Suppressor macrophage treated with lipopolysaccharide for 1 hour (primary cell): ENCODE results near the gene MRPS18A.
A peak's percentile ranks its signal among the peaks of the same experiment; 100 is the strongest.

Experiments
- DNase-seq, 3 donors: peaks; one replicate each; pipeline ENCODE4 v3.0.0-alpha.2; 2020 to 2022

MRPS18A gene

DNA sequence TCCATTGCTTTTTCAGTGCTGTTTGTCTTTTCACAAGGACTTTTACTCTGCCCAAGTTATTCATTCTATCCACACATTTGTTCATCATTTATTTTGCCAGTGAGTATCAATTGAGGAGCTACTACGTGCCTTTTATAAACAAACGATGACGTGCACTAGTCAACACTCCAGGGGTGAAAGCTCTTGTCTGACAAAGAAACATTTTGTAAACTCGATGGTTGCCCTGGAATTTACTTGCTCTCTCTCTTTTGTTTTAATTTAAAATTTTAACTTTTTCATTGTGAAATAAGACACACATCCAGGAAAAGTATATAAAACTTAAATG is 8.3 kb upstream of the MRPS18A start:
- no peak for DNase-seq

GRCh38 chr6:43695215-43695966 is 7.8 kb upstream of the MRPS18A start:
- no peak for DNase-seq

DNA sequence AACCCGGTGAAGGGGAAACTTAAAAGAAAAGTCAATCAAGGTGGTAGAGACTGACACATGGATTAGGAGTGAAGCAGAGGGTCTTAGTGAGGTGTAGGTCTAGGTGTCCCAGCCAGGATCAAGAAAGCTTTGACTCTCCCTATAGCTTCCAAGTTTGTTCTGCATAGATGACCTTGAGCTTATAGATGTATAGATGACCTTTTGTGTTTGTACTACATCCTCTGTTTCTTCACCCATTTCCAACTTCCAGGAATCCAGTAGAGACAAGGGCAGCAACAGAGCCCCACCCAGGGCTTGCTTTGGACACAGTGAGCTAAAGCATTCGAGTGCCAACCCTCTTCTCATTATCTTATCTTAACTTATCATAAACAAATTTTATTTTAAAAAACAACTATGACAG is 1.8 kb upstream of the MRPS18A start:
- no peak for DNase-seq

GRCh38 chr6:43687079-43687436 is 533 bp downstream of the MRPS18A start:
- DNase-seq = peak in 2 of 3 donors; percentile 25 to 28

DNA sequence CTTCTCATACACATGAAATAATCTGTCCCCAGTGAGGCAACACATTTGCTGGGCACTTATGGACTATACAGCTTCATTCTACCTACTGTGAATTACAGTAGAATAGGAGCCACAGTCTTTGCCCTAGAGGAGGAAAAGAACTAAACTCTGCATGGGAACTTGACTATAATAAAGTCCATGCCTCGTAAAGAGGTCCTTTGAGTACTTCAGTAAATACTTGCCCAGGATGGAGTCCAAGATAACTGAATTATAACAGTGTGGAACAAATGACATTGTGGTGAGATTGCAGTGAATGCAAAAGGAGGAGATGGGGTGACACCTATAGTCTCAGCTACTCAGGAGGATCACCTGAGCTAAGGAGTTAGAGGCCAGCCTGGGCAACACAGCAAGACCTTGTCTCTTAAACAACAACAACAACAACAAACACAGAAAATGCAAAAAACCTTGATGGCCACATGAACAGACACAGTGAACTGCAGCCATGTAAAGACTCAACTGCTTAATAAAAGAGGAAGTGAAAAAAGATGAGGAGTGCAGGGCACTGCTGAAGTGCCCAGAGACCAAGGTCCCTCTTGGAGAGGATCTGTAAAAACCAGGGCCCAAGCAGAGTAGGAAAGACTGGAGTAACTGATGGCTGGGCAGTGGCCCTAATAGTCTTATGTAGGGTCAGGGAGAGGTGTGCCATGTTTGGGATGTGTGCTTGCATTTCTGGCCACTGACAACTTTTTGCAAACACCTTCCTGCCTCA is 3.7 kb downstream of the MRPS18A start:
- peak; percentile 36 to 44 (median 39) for DNase-seq

DNA sequence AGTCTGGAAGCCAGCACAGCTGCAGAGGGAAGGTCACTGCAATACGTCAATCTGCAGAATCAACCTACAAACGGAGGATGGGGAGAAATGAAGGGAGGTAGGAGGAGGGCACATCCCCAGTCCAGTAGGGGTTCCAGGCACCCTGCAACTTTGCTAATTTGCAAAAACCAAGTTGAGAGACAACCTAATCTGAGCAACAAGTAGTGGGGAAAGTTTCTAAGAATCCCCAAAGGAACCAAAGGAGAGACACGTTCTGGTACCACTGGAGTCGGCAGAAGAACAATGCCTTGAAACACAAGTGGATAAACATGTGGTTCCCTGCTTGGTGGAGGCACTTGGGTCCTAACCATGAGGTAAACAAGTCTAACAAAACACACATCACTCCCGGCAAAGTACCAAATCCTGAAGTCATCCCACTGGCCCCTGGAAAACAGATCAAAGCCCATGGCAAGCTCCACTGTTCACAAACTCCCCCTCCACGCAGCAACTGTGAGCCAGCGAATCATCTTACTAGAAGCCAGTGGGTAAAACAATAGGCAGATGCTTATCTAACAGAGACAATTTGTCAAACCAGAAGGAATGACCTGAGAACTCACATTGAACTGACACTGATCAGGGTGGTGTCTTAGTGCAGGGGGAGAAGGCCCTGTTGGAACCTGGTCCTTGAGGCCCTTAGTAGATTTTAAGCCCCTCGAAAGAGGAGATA is 4.7 kb downstream of the MRPS18A start:
- DNase-seq = no peak

DNA sequence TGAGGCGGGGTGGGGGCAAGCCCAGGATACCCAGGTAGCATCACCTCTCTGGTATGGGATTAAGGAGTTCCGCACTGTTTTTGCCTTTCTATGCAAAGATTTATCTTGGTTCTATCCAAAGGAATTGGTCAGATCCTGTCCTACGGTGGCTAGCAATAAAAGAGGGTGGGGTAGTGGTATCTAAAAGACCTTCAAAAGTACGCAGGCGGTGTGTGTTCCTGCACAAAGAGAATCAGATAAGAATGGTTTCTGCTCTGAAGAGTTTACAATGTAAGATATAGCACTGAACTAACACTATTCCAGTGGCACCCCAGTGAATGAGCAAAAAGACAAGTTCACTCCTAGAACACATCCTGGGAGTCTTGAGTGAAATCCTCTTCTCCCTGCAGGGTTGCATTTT is 6.3 kb downstream of the MRPS18A start:
- DNase-seq = no peak

DNA sequence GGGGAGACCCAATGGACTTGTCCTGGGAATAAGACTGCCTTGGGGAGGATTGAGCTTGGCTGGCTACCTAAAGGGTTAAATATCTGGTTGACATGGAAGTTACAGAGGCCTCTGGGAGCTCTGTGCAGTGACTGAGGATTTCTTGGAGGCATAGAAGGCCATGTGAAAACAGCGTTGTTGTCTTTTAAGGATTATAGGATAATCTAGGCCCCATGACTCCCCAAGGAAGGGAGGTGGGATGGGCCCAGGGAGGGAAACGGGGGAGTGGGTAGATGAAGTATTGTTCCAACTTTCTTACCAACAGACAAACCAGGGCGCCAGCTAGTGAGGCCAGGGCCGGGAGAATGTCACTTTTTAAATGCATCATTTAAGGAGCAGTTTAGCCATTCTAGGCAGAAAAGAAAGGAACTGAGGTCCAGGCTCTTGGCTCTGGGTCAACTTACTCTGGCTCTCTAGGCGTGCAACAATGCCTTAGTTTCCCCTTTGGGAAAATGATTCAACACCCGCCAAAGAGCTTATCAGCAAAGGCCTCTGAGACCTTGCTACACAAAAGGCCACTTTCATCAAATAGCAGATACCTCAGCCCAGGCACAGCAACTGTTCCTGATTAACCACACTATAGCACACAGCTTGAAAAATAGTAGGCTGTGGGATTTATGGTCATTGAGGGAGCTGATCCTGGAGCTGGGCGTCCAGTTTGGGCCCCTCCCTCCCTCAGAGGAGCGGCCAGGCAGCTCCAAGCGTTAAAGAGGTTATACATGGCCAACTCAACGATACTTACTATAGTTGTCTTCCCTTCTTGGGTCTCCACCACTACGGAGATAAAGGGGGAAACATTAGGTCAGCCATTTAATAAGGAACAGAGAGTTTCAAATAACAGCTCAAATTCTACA is 7.0 kb downstream of the MRPS18A start:
- no peak for DNase-seq

DNA sequence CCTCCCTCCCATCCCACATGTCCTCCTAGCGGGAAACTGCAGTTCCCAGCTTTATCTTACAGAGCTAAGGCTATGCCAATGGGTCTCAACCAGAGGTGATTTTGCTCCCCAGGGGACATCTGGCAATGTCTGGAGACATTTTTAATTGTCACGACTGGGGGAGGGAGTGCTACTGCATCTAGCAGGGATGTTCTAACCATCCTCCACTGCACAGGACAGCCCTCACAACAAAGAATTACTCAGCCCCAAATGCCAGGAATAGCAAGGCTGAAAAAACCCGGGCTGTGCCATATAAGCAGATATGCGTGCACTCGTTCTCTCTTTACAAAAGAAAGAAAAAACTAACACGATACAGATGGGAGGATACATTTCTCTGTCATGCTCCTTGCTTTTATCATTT is 8.5 kb downstream of the MRPS18A start:
- DNase-seq = no peak

GRCh38 chr6:43678341-43678740 is 9.2 kb downstream of the MRPS18A start:
- DNase-seq = no peak

DNA sequence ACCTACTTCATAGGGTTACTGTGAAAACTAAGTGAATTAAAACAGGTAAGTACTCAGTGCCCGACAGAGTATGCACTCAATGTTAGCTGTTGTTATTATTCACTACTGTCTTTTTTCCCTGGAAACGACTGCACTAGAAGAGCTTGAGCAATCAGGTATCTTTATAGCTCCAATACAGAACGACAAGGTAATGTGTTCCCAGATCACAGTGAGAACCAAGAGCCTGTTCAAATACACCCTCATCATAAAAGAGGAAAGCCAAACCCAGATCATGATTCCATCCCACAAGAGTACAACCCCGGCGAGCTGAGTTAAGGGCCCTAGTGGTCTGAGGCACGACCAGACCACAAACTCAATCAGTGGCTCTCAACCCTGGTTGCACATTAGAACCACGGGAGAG is 9.8 kb downstream of the MRPS18A start:
- no peak for DNase-seq

GRCh38 chr6:43676962-43677606 is 10.5 kb downstream of the MRPS18A start:
- DNase-seq = no peak

DNA sequence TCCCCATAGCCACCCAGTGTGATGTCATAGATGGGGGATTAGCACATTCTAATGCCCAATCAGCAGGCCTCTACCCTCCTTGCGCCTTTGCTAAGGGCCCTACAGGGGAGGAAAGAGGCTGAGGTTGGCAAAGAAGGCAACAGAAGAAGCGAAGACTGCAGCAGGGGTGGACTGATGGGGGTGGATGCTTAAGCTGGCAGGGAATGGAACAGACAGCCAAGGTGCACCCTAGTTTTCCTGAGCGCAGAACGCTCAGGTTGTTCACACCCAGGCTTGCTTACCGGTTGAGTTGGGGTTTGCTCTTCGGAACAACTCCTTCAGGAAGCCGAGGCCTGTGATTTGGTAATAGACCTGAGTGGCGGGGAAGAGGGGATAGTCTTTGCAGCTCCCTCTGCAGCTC is 12.7 kb downstream of the MRPS18A start:
- no peak for DNase-seq

- no peak for DNase-seq
Measured at GRCh38 chr6:43674291-43674690, 13.3 kb downstream of the MRPS18A start.

GRCh38 chr6:43673444-43674084 is 14.0 kb downstream of the MRPS18A start:
- no peak for DNase-seq

DNA sequence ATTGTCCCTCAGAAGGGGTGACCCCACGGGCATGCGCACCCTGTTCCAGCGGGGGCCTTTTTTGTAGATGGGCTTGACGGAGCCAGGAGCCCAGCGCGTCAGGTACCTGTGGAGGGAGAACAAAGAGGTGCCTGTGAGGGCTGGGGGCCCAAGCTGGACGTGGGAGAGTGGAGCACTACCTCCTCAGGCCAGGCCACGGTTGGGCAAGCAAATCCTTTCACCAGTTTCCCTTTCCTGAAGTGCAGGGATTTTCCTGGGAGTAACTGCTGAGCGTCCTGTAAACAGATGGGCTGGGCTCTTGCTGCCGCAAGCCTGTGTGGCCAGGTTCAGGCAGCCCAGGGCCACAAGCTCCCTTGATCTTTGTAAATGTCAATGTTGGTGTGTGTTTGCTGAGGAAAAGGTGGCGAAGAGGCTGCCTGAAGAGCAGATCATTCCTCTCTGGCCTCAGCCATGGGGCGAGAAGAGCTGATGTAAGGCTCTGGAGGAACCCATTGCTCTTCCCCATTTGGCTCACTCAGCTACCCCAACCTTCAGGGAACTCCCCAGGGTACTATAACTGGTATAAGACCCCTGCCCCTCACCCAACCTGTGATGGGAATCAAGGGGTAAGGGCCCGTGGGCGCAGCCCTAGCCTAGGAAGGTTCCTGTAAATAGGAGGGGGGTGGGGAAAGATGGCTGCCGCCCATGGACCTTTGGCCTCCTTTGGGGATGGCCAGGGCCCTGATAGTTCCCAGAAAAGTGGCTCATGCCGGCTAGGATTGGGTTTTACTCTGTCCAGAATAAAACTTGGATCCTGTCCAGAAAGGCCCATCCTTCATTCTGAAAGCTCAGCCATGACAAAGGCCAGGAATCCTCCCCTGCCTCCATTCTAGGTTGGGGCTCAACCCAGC is 15.5 kb downstream of the MRPS18A start:
- peak in 1 of 3 donors; percentile 38 for DNase-seq

GRCh38 chr6:43671011-43671800 is 16.4 kb downstream of the MRPS18A start:
- DNase-seq = no peak

DNA sequence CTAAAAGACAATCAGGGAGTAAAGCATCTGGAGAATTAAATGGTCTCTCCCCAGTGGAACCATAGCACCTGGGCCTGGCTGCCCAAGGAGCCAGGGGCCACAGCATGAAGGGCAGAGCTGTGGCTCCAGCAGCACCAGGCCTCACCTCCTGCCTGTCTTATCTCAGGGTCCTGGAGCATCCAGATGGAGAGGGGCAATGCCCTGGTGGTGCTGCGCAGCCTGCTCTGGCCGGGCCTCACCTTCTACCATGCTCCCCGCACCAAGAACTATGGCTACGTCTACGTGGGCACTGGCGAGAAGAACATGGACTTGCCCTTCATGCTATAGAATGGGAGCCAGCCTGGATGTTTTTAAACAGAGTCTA is 17.0 kb downstream of the MRPS18A start:
- DNase-seq = no peak

DNA sequence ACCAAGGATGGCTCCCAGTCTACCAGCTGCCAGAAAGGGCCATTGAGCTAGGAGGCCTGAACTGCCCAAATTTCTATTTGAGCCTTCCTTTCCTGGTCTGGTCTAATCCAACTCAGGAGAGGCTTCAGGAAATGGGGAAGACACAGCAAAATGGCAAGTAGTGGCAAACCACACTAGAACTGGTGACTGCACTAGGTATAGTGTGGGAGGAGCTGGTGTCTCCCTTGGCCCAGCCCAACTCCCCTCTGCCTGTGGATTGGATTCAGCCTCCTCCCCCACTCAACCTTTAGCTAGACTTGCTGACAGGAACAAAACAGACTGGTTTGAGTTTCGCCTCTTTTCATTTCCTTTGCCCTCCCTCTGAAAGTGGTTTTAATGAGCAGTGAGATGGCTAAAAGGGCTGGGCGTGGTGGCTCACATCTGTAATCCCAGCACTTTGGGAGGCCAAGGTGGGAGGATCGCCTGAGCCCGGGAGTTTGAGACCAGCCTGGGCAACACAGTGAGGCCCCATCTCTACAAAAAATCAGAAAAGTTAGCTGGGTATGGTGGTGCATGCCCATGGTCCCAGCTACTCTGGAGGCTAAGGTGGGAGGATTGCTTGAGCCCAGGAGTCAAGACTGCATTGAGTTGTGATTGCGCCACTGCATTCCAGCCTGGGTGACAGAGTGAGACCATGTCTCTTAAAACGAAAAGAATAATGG is 17.5 kb downstream of the MRPS18A start:
- DNase-seq = peak; percentile 14 to 31 (median 15)
